GM18873 (cell line): ENCODE results near the gene CDH10.

Experiments
- ATAC-seq: cut with Tn5 transposase; IDR thresholded peaks from one replicate; pipeline ENCODE4 v1.9.1; 2021; ENCODE audit warnings: mild to moderate bottlenecking, moderate library complexity, moderate number of reproducible peaks; ENCODE audit not compliant: unreplicated experiment, low FRiP score

CDH10 gene

DNA sequence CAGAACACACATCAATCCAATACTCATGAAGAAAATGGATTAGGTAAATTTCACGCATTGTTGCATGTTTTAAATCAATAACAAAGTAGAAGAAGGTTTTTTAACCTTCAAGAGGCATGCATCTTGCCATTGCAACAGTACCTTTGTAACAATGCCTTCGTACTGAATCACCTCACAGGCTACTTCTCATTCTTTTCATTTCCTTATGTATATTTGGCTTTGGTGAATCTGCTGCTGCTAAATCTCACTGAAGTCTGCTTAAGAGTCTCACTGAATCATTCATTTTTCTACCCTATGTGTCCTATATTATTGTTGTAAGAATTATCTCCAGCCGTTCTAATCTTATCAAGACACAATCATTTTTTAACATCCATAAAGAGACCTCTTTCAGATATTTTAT, 152.5 kb downstream of the CDH10 start:
- ATAC-seq, result no peak

DNA sequence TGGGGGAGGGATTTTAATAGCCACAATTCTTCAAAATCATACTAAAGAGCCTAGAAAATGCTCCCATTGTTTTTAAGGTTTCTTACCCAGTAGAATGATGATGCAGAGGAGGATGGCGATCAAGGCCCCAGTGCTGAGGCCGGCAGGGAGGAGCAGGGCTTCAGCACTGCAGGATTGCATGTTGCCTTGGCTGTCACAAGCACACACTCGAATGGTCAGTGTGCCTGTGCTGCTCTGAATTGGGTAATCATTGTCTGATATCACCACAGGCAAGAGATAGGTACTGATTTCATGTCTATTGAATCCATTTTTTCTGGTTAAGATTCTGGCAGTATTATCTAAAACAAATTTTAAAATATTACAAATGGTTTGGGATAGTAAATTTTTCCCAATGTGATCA, 153.3 kb downstream of the CDH10 start:
- no peak for ATAC-seq

DNA sequence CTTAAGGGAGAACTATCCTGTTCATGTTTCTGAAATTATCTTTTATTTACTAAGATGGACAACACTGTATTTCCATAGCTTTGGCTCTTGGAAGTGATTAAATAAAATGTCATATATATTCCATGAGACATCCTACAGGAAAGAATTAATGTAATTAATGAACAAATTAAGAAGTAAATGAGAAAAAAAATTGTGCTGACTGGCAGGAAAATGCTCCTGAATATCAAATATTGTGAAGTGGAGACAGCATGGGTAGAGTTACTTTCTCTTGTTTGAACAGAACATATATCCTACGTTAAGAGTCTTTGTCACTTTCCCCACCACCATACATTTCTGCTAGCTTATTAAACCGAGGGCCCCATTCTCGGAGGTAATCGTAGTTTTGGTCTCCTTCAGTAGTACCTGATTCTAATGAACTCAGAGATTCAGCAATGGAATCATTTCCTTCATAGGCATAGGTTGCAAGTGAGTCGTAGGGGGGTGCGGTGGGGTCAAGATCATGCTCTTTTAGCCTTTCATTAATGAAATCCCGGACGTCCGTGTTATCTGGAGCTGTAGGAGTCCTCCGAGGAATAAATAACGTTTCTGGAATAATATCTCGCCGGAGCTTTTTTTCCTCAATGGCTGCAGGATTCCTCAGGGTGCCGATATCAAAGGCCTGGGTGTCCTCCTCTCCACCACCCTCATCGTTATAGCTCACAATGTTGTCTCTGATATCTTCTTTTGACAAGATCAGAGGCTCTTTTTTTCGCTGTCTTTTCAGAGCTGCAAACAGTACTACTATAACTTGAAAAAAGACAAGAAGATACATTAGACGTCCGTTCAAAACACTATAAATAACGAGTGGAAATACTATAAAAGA, 157.2 kb downstream of the CDH10 start:
- ATAC-seq, result no peak

DNA sequence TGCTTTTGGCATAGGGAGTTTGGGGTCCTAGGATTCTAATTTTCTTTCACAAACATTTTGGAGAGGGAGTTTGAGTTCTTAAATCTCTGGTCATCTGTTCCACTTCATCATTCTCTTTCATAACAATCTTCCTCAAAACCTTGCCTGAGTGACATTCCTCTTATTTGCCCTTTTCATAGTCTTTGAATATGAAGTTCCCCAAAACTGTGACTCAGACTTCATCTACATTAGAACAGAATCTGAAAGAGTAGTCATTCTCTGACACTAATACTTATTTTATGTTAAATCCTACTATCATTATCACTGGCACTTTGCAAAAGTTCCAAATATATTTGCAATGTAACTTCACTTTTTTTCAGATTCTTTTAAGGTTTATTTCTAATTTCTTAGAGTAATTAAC, 163.8 kb downstream of the CDH10 start:
- ATAC-seq, result no peak

DNA sequence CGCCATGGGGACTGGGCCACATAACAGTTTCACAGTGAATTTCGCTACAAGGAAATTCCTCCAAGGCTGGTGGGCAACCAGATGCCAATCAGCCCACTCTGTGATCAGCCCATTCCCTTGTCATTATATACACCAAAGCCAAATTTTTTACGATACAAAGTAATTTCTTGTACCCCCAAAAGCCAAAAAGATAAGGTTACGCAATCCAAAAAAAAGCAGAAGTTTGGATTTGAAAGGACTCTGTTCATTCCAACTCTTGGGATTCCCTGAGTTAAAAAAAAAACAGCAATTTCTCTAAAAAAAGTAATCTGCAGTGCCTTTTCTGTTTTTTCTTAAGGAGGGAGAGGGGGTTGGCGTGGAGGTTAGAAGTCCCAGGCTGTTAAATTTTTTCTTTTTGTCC, 166.8 kb downstream of the CDH10 start:
- no peak for ATAC-seq

DNA sequence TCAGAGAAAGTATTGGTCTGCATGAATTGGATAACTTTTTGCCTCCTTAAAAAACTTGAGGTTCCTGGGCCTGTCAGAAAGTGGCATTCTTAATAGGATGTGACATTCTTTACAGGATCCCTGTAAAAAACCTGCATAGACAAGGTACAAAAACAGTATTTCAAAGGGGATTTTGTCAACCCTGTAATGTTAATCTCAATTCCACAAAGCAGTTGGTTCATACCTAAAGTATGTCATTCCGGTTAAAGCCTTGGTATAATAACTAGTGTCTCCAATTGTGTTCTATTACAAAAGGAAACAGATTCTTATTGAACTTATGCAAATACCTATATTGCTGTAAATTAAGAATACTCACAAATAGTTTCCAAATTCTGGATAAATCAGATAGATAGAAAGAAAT, 169.7 kb downstream of the CDH10 start:
- no peak for ATAC-seq

DNA sequence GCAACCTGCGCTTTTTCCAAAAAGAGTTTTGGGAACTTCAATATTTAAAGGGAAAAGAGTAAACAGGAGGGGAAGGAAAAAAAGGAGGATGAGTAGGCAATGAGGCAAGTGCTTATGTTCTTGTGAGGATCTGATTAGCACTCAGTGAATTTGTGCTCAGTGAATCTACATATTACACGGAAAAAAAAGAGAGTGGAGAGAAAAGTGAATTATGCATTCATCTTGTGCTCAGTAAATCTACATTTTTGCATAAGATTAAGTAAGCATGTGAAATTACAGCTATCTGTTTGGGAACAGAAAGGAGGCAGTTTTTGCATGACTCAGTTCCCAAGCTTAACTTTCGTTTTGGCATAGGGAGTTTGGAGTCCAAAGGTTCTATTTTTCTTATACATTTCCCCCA, 170.1 kb downstream of the CDH10 start:
- ATAC-seq, result no peak

DNA sequence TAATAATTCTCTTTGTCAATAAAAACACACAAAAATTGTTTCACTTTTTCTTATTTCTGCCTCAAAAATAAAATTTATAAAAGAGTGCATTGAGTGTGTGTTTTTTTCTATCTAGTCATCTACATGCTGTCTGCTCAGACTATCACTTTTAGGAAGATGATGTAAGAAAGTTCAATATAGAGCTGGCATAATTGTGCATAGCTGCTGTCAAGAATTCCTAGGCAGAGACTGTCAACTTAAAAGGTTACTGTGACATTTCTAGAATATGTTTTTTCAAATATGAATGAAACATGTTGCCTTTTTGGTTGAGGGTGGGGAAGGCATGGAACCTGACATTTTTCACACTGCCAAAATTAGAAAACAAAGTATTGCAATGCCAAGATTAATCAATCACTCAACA, 172.3 kb downstream of the CDH10 start:
- no peak for ATAC-seq

DNA sequence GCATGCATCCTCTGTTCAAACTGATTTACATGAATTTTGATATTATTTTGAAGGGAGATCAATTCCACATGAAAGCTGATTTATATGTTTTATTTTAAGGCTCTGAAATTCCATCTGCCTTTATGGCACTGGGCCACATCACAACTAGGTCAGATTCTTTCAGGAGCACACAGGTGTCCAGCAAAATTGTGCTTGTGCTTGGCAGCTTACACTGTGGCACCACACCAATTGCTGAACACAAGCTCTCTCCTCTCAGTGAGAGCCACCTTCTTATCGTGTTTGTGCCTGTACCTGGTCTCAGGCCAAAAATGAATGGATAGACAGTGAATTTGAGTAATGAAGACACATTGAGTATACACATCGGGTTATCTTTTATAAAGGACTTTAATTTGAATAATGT, 200.4 kb downstream of the CDH10 start:
- ATAC-seq, result no peak

DNA sequence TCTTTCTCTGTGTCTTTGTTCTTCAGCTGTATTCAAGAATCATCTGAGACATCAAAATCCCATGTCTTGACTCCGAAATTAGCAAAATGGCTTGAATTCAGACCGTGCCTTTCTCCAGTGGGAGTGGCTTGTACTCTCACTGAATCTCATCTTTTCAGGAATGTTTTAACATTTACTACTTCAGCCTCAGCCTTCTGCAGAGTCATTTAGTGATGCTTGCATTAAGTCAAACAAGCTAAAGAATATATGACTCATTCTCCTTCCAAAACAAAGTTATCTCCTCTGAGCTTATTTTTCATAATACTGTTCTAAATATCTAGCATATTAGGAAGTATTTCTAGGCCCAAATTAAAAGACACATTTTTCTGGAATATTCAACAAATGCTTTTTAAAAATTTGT, 205.3 kb downstream of the CDH10 start:
- ATAC-seq, result no peak
